PC-3 (cell line): ENCODE data around the gene CDHR3. TPM values are rescaled to one million over a fixed set of nuclear protein-coding genes. Genes with fewer than 3 reads are reported as not detected.

Experiments used
- ATAC-seq: fragments of 200-7000 bp; cut with Tn5 transposase; 2 replicates; pipeline ENCODE4 v1.9.1; 2020; ENCODE audit warnings: mild to moderate bottlenecking, moderate library complexity
- BruUV-seq: library from RNA; stranded (reverse); fragments of 400-500 nt; replicated peaks from 2 replicates; lab custom pipeline; 2021; lab: Mats Ljungman, UMichigan
- CTCF ChIA-PET: fragments of 300-600 bp; sonication (Branson Sonifier 250); formaldehyde crosslinking; loops from one replicate; lab custom pipeline; 2022; ENCODE audit warnings: antibody characterized with exemption; lab: Charles Lee
- POLR2A ChIA-PET: fragments of 300-600 bp; sonication (Branson Sonifier 250); formaldehyde crosslinking; loops from one replicate; lab custom pipeline; 2022; ENCODE audit warnings: antibody characterized with exemption; ENCODE audit not compliant: unreplicated experiment; lab: Charles Lee
- DNase-seq: peaks from one replicate; pipeline ENCODE4 v3.0.0-alpha.2; 2015
- H2AFZ ChIP-seq: fragments of 300-600 bp; sonication (generic); 2 replicates; pipeline ENCODE4 v1.6.0; 2016; ENCODE audit warnings: antibody characterized with exemption, low read length
- H3F3A ChIP-seq: fragments of 300-600 bp; sonication (generic); one replicate; pipeline ENCODE4 v1.6.0; 2017; ENCODE audit warnings: antibody characterized with exemption, low read length, control low read depth, mild to moderate bottlenecking; ENCODE audit not compliant: unreplicated experiment
- H3K27ac ChIP-seq: fragments of 300-600 bp; sonication (generic); 2 replicates; pipeline ENCODE4 v1.5.1; 2016; ENCODE audit warnings: mild to moderate bottlenecking, low read length
- H3K27me3 ChIP-seq: fragments of 300-600 bp; sonication (generic); 2 replicates; pipeline ENCODE4 v1.6.1; 2016; ENCODE audit warnings: low read length, mixed read lengths
- H3K36me3 ChIP-seq: fragments of 300-600 bp; sonication (generic); 2 replicates; pipeline ENCODE4 v1.6.1; 2016; ENCODE audit warnings: low read depth, mixed run types, low read length, mixed read lengths
- H3K4me1 ChIP-seq: fragments of 300-600 bp; sonication (generic); 2 replicates; pipeline ENCODE4 v1.5.1; 2016; ENCODE audit warnings: low read length; ENCODE audit not compliant: insufficient read depth
- H3K4me2 ChIP-seq: fragments of 300-600 bp; sonication (generic); 2 replicates; pipeline ENCODE4 v1.6.0; 2016; ENCODE audit warnings: low read length
- H3K4me3 ChIP-seq: fragments of 300-600 bp; sonication (generic); 2 replicates; pipeline ENCODE4 v1.5.1; 2016; ENCODE audit warnings: mild to moderate bottlenecking, low read length, mixed read lengths
- H3K79me2 ChIP-seq: fragments of 300-600 bp; sonication (generic); 2 replicates; pipeline ENCODE4 v1.6.1; 2017; ENCODE audit warnings: low read length, mixed read lengths
- H3K9ac ChIP-seq: fragments of 300-600 bp; sonication (generic); 2 replicates; pipeline ENCODE4 v1.6.0; 2016; ENCODE audit warnings: mild to moderate bottlenecking, low read length
- H3K9me2 ChIP-seq: fragments of 300-600 bp; sonication (generic); replicated peaks from 2 replicates; pipeline ENCODE4 v1.6.1; 2016; ENCODE audit warnings: mixed run types, low read length, mixed read lengths
- H3K9me3 ChIP-seq: fragments of 300-600 bp; sonication (generic); 2 replicates; pipeline ENCODE4 v1.6.1; 2016; ENCODE audit warnings: low read length, mixed read lengths
- H4K20me1 ChIP-seq: fragments of 300-600 bp; sonication (generic); 2 replicates; pipeline ENCODE4 v1.6.1; 2016; ENCODE audit warnings: low read length, mixed read lengths
- CTCF ChIP-seq: fragments of 300-600 bp; sonication (generic); conservative IDR thresholded peaks from 2 replicates; pipeline ENCODE4 v1.5.1; 2017; ENCODE audit warnings: antibody characterized with exemption, low read depth, mild to moderate bottlenecking, low read length
- EZH2 ChIP-seq: fragments of 300-600 bp; sonication (generic); IDR thresholded peaks from one replicate; pipeline ENCODE4 v1.6.1; 2017; ENCODE audit warnings: antibody characterized with exemption, mild to moderate bottlenecking, low read length; ENCODE audit not compliant: unreplicated experiment
- EZH2phosphoT487 ChIP-seq: fragments of 300-600 bp; sonication (generic); IDR thresholded peaks from 2 replicates; pipeline ENCODE4 v1.6.1; 2018; ENCODE audit warnings: mild to moderate bottlenecking, antibody characterized with exemption, low read length, borderline replicate concordance
- intact Hi-C: fragments of 100-400 bp; cut with micrococcal nuclease; formaldehyde crosslinking; loops from 2 replicates; pipeline ENCODE4 v1.9.0; 2023
- total RNA-seq: library from RNA; depleted of rRNA; stranded (reverse); fragments of >200 nt; gene quantifications from 2 replicates; pipeline ENCODE4 v1.2.3, GENCODE V29; 2014

Gene CDHR3
- total RNA-seq, 1 experiment from 2014 or later = 9.8 TPM

DNA sequence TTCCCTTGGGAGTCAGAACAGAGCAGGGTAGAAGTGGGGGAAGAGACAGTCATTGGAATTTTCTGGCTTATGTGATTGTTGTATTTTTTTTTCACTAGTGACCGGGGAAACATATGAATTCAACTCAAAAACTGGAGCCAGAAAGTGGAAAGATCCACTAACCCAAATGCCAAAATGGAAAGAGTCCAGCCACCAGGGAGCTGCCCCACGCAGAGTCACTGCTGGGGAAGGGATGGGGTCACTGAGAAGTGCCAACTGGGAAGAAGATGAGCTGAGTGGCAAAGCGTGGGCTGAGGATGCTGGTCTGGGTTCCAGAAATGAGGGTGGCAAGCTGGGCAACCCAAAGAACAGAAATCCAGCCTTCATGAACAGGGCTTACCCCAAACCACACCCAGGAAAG is 69.2 kb downstream of the CDHR3 start:
- H2AFZ ChIP-seq = no peak overlapping the region
- H3K36me3 ChIP-seq = no peaks in the 10 kb centered on the region
- H3K9ac ChIP-seq = no peak overlapping the region
- no peak overlapping the region for H3K27ac ChIP-seq
- TF ChIP-seq CTCF (no peak), EZH2phosphoT487 (no peak), EZH2 (no peak)
- H3K27me3 ChIP-seq = no peaks in the 10 kb centered on the region
- DNase-seq (no peak), ATAC-seq (no peak)
- H3K4me1 ChIP-seq = no peaks in the 10 kb centered on the region
- no peaks in the 10 kb centered on the region for H3K79me2 ChIP-seq
- no peaks in the 10 kb centered on the region for H3K9me3 ChIP-seq
- no peaks in the 10 kb centered on the region for H3K9me2 ChIP-seq
- ChIA-PET CTCF (no interaction called here), POLR2A (no interaction called here)
- no peaks in the 10 kb centered on the region for H3F3A ChIP-seq
- intact Hi-C loops = no loop called here
- no peak overlapping the region for H3K4me3 ChIP-seq
- H4K20me1 ChIP-seq = no peaks in the 10 kb centered on the region
- no peak overlapping the region for H3K4me2 ChIP-seq
- no TSS peak for BruUV-seq

- POLR2A ChIA-PET = no interaction called here
- BruUV-seq = no TSS peak
- Histone ChIP-seq H3F3A (no peaks in the 10 kb centered on the region), H3K4me3 (no peak overlapping the region), H3K4me2 (no peak overlapping the region), H3K27ac (no peak overlapping the region), H2AFZ (no peak overlapping the region), H3K27me3 (no peaks in the 10 kb centered on the region), H3K36me3 (no peaks in the 10 kb centered on the region), H3K9me3 (no peaks in the 10 kb centered on the region), H3K9me2 (no peaks in the 10 kb centered on the region), H4K20me1 (no peaks in the 10 kb centered on the region), H3K9ac (no peak overlapping the region), H3K4me1 (no peaks in the 10 kb centered on the region), H3K79me2 (no peaks in the 10 kb centered on the region)
- TF ChIP-seq EZH2phosphoT487 (no peak), CTCF (no peak), EZH2 (no peak)
- CTCF ChIA-PET = no interaction called here
- intact Hi-C loops = no loop called here
- DNase-seq (no peak), ATAC-seq (no peak)
Observed at GRCh38 chr7:106033735-106034134, 70.7 kb downstream of the CDHR3 start.

DNA sequence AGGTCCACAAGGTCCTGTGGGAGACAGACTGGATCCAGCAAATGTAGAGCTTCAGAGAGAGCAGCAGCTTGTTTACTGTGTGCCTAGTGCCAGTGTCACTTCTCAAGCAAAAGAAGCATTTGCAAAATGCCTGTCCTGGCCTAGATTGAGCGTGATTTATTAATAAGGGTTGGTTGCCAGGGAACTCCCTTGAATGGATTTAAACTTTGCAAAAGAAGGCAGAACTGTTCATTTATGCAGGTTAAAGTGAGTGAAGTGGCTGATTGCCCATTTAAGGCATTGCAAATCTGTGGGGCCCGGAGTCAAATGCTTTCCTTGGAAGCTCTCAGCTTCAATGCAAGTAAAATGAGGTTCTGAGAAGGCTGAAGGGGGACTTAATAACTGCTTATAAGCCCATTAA is 71.3 kb downstream of the CDHR3 start:
- Histone ChIP-seq H3K9me2 (no peaks in the 10 kb centered on the region), H3K9ac (no peak overlapping the region), H3K36me3 (no peaks in the 10 kb centered on the region), H3K79me2 (no peaks in the 10 kb centered on the region), H3F3A (no peaks in the 10 kb centered on the region), H3K27ac (no peak overlapping the region), H3K4me2 (no peak overlapping the region), H4K20me1 (no peaks in the 10 kb centered on the region), H3K9me3 (no peaks in the 10 kb centered on the region), H3K27me3 (no peaks in the 10 kb centered on the region), H3K4me1 (no peaks in the 10 kb centered on the region), H2AFZ (no peak overlapping the region), H3K4me3 (no peak overlapping the region)
- no peak for ATAC-seq
- CTCF ChIA-PET = interaction anchor here (0.5 kb wide), 1 partner anchor 270 kb away, joined by 5 read pairs; no protein-coding TSS in a partner anchor
- BruUV-seq = no TSS peak
- intact Hi-C loops = no loop called here
- TF ChIP-seq CTCF = no peak
- TF ChIP-seq EZH2phosphoT487 = no peak
- TF ChIP-seq EZH2 = no peak
- no peak for DNase-seq
- POLR2A ChIA-PET = no interaction called here
